Measurements from ENCODE around the gene AGXT.

The AGXT gene

DNA sequence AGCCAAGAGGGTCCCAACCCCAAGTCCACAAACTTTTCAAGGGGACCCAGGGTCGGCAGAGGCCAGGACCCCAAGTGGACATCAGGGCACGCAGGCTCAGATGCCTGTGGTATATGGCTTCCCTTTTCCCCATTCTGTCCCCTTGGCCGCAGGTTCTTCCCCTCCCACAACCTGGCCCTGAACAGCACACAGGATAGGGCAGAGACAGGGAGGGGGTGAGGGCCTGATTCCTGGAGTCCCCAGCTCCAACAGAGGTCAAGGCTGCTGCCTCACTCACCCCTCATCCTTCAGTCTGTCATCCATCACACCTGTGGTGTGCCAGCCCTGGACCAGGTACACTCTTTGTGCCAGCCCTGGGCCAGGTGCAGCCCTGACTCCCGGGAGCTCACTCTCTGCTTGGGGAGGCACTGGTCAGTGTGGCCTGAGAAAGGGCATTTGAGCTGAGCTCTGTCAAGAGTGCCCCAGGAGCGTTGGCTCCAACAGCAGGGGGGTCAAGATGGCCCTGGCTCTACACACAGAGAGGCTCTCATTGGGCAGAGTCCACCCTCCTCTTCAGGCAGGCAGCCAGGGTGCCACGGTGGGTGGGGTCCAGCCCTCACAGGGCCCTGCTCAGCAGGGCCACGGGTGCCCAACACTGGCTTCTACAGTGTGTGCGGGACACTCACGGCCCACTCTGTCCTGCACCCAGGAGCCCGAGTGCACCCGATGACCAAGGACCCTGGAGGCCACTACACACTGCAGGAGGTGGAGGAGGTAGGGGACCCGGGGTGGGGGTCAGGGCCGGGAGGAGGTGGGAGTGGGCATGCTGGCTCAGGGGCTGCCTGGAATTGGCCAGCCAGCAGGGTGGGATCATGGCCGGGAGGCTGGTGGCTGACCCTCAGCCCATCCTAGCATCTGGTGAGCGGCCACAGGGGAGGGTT, 1.6 kb downstream of the AGXT start:
- no peak for DNase-seq (ENCODE audit: low read depth)

DNA sequence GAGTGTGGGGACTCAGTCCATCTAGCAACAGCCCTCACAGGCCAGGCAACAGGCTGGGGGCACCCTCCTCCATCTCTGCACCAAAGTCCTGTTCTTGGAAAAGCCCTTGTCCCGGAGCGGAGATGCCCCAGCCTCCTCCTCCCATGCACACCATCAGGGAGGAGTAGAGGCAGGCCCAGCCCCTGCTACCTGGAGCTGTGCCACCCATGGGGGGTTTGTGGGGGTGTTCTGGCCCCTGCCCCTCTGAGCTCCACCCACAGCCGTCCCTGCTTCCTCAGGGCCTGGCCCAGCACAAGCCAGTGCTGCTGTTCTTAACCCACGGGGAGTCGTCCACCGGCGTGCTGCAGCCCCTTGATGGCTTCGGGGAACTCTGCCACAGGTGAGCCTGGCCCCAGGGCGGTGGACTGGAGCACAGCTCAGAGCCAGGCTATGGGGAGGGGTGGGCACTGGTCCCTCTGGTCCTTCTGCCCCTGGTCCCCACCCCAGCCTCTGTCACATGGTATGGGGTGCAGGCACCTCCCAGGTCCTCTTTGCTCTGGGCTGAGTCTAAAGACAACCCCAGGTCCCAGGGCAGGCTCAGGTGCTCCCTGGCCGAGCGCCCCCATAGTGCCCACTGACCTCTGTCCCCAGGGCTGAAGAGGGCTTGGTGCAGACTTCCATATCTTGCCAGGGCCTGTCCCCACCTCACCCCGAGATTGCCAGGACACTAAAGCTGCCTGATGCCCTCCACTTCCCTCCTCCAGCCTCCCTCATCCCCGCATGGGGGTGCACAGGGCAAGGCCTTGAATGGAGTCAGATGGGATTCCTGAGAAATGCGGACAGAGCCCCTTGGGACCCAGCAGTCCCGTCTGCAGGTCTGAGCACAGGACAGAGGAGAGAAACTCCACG, 2.7 kb downstream of the AGXT start:
- no peak for DNase-seq (ENCODE audit: low read depth)

DNA sequence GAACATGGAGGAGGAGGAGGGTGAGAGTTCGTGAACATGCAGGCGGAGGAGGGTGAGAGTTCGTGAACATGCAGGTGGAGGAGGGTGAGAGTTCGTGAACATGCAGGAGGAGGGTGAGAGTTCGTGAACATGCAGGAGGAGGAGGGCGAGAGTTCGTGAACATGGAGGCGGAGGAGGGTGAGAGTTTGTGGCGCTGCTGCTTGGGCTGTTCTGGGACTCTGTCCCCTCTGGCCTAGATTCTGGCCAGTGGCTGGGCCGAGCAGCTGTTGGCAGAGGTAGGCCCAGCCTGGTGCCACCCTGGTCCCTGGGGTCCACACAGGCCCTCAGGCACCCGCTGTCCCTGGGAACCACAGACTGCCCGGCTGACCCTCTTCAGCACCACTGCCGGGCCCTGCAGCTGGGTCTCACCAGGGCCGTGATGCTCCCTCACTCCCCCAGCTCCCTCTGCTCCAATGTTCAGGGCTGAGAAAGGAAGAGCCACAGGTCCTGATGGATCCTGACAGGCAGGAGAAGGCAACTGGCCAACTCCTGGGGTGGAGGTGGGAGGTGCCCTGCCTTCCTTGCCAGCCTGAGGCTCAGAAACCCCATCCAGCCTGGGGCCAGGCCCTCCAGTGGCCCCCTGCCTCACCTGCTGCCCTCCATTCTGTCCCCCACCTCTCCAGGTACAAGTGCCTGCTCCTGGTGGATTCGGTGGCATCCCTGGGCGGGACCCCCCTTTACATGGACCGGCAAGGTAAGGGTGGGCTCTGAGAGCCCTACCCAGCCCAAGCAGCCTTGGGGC, 3.9 kb downstream of the AGXT start:
- no peak for DNase-seq (ENCODE audit: low read depth)

DNA sequence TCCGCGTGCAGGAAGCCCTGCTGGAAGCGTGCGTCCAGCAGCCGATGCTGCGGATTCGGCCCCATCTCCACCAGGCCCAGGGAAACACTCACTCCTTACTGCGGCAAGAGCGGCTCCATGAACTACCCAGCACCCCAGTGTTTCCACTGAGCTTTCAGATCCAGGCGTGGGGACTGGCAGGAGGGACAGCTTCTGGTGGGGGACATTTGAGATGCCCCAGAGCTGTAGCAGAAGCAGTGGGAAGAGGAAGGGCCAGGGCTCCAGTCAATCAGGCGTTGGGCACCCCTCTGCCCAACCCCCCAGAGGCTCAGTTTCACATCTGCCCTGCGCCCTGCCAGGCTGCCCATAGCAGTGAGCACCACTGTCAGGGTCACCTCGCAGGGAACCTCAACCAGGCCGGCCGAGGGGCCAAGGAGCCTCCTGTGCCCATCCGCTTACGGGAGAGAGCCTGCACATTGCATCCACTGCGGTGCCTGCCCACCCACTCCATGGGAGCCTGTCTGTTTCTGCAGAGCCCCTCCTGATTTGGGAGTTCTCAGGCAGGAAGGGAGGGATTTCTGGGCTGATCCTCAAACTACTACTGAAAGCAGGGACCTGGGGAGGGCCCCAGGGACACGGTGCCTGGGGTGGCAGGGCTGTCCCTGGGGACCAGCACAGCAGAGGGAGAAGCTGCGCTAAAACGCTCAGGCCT, 4.6 kb downstream of the AGXT start:
- no peak for DNase-seq (ENCODE audit: low read depth)

DNA sequence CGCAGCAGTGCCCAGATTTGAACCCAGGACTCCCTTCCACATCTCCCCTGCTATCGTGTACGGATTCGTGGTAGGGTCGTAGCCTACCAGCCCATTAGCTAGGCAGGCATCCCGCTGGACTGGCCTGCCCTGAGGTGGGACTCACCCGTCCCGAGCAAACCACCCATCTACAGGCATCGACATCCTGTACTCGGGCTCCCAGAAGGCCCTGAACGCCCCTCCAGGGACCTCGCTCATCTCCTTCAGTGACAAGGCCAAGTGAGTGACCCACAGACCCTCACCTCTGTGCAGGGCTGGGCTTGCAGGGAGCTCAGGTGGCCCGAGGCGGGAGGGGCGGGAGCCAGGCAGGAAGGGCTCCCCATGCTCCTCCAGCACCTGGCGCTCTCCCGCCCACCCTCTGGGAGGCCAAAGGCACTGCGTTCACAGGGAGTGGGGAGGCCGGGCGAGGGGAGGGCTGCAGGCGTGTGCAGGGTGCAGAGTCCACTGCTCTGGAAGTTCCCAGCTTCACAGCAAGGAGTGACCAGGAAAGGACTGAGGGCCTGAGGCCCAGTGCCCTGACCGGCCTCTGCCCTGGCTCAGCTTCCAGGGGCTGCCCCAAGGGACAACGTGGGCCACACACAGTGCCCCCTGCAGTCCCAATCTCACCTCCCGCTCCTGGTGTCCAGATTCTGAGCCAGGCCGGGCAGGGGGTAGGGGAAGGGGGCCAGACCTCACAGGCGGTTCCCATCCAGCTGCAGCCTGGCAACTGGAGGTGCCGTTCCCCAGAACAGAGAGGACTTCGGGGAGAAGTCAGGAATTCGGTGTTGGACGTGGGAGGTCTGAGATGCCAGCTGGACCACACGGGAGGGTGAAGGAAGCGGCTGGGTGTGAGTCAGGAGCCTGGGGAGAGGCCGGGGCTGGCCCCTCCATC, 5.4 kb downstream of the AGXT start:
- no peak for DNase-seq (ENCODE audit: low read depth)

DNA sequence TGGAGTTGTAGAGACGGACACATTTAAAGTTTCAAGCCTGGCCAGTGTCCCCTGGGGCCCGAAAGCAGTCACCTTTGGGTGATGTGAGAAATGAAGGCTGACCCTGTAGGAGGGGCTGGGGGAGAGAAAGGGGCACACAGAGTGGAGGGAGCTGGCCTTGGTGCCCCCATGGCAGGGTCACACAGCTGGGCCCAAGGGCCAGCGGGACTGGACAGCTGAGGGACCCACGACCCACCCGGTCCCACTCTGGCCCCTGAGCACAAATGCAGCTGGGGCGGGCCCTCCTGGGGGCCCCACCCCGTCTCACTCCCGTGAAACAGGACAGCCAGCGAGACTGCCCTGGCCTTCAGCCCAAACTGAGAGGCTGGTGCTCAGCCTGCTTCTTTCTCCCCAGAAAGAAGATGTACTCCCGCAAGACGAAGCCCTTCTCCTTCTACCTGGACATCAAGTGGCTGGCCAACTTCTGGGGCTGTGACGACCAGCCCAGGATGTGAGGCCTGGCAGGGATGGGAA, 6.1 kb downstream of the AGXT start:
- DNase-seq (ENCODE audit: low read depth), result no peak

DNA sequence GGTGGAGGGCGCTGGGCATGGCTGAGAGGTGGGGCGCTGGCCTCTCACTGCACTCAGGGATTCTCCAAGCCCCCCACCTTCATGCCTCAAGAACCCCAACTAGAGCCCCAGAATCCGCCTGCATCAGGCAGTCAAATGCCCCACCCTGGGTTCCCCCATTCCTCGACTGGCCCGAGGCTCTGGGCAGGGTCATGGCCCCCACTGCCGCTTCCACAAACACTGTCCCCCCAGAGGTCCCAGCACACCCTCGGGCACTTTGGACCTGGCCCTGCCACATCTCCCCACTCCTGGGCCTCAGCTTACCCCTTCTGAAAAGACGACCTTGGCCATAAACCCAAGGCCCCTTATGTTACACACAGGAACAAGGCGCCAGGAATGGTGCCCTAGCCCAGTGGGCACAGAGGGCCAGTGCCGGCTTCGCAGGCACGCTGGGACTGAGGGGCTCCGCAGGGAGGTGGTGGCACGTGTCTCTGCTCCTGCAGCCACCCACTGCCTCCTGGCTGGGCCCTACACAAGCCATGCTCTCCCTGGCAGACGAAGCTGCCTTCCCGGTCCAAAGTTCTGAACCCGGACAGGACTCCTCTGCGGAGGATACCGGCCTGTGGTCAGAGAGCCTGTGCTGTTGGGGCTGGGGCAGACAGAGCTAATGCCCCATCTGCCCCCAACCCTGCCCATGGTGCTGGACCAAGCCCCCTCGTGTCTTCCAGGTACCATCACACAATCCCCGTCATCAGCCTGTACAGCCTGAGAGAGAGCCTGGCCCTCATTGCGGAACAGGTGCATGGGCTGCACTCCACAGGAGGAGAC, 6.8 kb downstream of the AGXT start:
- no peak for DNase-seq (ENCODE audit: low read depth)

DNA sequence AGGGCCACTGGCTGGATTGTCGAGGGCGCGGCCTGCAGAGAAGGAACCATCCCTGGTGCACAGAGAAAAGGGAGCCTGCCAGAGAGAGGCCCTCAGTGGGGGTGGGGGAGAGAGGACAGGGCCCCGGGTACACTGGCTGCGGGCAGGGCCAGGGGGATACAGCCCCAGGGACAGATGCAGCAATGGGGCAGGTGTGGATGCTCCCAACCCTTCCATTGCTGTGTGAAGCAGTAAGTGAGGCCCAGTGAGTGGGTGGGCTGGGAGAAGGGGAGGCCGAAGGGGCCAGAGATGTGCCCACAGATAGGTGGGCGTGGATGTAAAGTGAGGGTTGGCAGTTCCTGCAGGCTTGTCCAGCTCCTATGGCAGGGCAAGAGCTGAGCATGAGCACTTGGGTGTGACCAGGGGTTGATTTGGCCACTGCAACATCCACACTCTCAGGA, 7.4 kb downstream of the AGXT start:
- no peak for DNase-seq (ENCODE audit: low read depth)

DNA sequence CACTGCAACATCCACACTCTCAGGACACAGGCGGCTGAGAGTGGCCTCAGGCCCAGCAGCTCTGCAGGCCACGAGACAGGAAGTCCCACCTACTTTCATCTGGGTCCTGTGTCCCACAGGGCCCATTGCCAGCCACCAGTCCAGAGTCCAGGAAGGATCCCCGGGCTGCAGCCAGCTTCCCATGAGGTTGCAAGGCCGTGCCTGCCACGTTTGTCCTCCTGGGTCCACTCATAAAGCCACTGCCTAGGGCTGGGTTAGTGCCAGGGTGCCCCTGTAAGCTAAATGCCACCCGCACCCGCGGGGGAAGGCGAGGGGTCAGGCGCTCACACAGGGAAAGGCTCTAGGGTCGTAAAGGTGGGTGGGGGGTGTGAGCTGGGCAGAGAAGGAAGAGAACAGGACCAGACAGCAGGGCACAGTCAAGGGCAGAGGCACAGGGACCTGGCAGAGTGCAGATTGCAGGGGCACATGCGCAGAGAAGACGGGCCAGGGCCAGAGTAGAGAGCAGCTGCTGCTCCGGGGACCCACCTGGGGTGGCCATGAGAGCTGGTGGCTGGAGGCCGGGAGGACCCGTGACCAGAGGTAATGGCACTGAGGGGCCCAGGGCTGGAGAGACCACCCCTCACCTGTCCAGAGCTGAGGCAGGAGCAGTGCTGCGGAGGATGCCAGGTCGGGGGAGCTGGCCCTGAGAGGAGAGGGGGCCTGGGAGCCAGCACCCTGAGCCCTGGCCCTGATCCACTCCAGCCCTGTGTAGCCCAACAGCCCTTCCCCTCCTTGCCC, 8.0 kb downstream of the AGXT start:
- DNase-seq (ENCODE audit: low read depth), result no peak

DNA sequence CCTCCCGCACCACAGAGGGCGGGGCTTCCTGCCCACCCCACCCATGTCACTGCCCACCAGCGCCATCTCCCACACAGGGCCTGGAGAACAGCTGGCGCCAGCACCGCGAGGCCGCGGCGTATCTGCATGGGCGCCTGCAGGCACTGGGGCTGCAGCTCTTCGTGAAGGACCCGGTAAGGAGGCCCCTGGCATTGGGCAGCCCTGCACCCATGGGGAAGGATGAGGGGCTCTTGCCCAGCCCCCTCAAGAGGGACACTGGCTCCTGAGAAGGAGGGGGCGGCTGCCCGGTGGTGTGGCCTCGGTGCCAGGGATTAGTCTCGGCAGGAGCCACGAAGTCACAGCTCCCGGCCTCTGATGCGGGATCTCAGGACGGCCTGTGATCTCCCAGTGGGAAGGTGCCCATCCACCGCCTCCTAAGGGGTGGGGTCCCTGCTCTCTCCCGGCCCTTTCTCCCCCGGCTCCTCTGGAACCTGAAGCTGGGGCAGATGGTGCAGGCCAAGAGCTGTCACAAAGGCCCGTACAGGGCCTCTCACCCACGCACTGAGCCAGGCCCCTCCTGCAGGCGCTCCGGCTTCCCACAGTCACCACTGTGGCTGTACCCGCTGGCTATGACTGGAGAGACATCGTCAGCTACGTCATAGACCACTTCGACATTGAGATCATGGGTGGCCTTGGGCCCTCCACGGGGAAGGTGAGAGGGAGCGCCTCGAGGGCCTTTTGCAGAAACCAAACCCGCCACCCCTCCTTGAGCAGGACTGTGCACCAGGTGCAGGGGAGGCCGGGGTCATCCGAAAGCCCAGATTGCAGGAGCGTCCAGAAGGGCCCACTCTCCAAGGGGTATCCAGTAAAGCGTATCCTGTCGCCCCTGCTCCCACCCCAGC, 9.1 kb downstream of the AGXT start:
- DNase-seq (ENCODE audit: low read depth), result no peak

DNA sequence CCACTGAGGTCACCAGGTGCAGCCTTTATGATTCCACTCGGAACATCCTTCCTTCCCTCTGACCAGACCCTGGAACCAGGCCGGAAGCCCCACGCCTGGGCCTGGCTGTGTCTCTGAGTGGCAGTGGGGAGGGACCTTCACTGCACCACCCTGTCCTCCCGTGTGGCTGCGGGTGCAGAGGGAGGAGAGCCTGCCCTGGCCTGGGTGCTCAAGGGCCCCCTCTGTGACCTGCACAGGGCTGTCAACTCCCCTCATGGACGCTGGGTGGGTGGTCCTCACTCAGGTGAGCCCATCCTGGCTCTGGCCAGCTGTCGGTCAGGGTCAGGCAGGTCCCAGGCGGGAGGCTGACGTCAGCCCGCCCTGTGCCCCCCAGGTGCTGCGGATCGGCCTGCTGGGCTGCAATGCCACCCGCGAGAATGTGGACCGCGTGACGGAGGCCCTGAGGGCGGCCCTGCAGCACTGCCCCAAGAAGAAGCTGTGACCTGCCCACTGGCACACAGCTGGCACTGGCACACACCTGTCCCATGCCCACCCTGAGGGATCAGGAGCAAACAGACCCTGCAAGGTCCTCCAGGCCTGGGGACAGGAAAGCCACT, 9.8 kb downstream of the AGXT start:
- no peak for DNase-seq (ENCODE audit: low read depth)

DNA sequence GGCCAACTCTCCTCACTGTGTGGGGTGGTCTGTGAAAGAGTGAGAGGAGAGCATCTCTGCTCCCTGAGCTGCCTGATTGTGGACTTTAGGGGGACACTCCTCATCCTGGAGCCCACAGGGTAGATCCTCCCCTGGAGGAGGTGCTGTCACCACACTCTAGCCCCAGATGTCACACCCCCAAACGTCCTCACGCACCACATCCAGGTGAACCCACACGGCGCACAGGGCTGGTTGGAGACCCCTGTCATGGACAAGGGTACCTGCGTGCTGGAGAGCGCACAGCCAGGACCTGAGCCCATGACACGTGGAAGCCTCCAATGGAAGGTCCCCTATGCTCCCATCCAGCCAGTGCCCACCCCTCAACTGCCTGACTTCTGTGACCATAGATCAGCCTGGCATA, 10.5 kb downstream of the AGXT start:
- DNase-seq (ENCODE audit: low read depth), result no peak

DNA sequence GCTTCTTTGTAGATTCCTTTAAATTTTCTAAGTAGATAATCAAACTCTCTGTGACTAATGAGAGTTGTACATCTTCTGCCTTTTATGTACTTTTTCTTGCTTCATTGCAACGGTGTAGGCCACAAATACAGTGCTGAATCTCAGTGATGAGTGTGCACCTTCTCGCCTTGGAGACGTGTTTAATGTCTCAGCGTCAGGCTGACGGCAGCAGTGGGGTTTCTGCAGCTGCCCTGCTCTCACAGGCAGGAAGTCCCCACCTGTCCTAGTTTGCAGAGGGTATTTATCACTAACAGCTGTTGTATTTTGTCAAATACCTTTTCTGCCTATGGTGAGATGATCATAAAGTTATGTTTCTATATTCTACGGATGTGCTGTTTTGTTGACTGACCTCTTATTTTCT, 13.3 kb downstream of the AGXT start:
- DNase-seq (ENCODE audit: low read depth), result no peak

DNA sequence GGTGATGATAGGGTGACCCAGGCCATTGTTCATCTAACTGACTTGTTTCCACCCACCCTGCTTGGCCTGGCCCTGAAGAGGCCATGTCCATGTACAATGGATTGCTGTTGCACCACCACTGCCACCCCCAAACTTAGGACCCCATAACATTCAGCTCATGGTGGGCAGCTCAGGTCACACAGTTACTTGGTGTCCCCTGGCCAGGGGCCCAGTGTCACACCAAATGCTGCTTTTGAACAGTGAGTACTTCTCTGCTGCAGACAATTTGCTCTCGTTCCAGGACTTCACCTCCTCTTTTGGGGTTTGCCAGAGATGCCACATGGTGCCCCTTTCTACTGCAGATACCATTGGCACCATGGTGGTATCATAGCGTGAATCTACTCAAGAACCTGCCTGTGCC, 15.6 kb downstream of the AGXT start:
- no peak for DNase-seq (ENCODE audit: low read depth)

DNA sequence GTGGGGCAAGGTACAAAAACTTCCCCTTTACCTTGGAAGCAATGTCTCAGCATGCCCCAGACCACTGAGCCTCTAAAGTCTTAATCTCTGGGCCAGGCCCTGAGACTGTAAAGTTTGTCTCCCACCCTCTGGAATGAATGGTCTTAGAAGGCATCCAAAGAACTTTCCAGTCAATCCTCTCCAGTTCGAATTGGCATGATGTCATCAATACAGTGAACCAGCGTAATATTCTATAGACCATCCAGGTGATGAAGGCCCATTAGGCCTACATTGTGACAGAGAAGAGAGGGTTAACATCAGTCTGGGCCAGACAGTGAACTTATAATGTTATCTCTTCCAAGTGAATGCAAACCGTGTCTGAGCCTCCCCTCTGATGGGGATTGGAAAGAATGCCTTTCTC, 16.1 kb downstream of the AGXT start:
- no peak for DNase-seq (ENCODE audit: low read depth)

DNA sequence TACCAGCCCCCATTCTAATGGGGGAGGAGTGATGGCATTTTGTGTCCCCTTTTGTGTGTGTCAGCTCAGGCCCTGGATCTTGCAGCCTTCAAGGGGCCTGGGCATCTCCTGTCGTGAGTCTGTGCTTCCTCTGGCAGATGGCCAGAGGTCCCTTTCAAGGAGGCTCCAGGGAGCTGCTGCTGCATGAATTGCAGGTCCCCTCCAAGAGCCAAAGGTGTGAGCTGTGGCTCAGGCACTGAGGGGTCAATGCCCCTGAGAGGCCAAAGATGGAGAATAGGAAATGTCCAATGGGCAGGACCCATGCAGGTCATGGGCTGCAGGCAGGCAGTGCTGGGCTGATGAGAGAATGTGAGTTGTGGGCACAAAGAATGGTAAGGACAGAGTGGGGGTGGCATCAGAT, 16.9 kb downstream of the AGXT start:
- no peak for DNase-seq (ENCODE audit: low read depth)

DNA sequence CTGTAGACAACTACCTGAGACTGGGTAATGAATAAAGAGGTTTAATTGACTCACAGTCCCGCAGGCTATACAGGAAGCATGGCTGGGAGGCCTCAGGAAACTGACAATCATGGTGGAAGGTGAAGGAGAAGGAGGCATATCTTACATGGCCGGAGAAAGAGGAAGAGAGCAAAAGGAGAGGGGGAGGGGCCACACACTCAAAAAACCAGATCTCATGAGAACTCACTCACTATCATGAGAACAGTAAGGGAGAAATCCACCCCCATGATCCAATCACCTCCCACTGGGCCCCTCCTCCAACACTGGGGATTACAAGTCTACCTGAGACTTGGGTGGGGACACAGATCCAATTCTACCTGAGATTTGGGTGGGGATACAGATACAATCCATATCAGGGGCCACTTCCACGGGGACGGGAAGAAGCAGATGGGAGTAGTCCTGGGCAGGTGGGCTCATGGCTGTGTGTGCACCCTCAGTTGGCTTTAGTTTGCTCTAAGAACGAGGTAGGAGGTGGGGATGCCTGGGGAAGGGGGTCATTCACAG, 17.5 kb downstream of the AGXT start:
- DNase-seq (ENCODE audit: low read depth), result no peak
